GM19397 (cell line): ENCODE data around the gene RBFOX2.

Experiments
- ATAC-seq: cut with Tn5 transposase; IDR thresholded peaks from one replicate; pipeline ENCODE4 v1.9.1; 2021; ENCODE audit warnings: mild to moderate bottlenecking, moderate library complexity; ENCODE audit not compliant: unreplicated experiment

RBFOX2 gene

GRCh38 chr22:35873426-35873825 is 155.2 kb downstream of the RBFOX2 start:
- ATAC-seq, result no peak

GRCh38 chr22:35872451-35872850 is 156.2 kb downstream of the RBFOX2 start:
- ATAC-seq, result no peak

DNA sequence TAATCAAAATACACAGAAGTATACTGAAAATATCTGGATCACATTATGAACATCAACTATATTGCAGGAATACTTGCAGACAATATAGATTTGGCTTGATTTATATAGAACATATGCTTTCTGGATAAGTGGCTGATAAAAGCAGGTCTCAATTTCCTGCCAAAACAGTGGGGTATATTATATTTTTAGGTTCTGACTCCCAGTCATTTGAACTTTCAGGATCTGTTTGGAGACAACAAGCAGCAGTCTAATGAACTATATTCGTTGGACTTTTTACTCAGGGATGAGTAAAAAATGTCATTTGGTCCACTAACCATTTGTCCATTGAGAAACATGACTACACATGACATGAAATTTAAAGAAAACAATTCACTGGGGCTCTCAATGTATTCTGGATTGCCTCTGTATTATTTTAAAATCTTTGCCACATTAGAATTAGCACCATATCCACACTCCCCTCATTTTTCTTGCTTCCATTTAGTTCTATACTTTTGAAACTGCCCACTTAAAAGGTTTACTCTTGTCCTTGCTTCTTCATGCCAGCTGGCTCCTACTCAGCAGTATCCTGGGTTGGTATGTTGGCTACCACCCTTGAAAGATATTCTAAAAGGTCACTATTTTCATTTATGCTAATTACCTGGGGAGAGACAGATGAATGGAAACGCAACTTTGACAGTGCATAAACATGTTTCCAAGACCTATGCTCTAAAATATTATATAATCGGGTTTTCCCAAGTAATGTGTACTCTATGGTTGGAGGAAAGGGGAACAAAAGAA is 157.9 kb downstream of the RBFOX2 start:
- ATAC-seq, result no peak

DNA sequence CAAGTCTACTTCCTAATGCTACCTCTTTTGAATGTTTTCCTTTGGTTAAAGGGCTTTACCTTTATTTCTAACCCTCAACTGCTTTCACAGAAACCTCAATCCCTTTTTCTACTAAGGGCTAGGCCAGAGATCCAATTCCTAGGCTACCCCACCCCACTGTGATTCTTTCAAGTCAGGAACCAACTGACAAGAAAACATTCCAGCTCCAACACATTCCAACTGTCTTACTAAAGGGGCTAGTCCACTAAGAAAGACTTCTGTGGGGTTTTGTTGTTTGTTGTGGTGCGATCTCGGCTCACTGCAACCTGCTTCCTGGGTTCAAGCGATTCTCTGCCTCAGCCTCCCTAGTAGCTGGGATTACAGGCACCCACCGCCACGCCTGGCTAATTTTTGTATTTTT is 159.7 kb downstream of the RBFOX2 start:
- ATAC-seq, result no peak

DNA sequence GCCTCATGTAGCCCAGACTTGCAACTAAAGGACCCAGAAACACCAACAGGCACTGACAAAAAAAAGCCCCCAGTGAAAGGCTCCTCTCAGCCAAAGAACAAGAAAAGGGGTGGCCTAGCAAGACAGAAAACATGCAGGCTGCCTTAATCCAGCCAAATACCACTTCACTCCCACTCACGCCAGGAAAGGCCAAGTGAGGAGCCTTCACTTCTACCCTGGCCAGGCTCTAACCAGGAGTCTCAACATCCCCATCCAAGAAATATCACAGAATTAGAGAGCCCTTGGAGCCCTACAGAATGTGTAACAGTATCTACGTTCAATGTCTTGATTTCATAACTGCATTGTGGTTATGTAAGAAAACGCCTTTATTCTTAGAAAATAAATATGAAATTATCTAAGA is 162.0 kb downstream of the RBFOX2 start:
- no peak for ATAC-seq

- no peak for ATAC-seq
Observed at GRCh38 chr22:35864545-35865165, 164.0 kb downstream of the RBFOX2 start.

- no peak for ATAC-seq
Observed at GRCh38 chr22:35863432-35863831, 165.2 kb downstream of the RBFOX2 start.

GRCh38 chr22:35862697-35863096 is 165.9 kb downstream of the RBFOX2 start:
- no peak for ATAC-seq

DNA sequence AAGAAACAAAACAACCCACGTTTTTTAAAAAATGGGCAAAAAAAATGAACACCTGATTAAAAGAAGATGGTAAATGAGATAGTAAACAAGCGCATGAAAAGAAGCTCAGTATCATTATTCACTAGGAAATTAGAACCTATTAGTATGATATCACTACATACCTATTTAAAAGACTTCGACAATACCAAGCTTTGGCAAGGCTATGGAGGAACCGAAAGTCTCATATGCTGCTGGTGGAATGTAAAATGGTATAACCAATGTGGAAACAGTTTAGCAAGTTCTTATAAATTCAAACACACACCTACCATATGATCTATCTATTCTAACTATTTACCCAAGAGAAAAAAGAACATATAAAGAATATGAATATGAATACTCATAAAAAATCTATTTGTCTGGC is 167.2 kb downstream of the RBFOX2 start:
- ATAC-seq, result no peak

DNA sequence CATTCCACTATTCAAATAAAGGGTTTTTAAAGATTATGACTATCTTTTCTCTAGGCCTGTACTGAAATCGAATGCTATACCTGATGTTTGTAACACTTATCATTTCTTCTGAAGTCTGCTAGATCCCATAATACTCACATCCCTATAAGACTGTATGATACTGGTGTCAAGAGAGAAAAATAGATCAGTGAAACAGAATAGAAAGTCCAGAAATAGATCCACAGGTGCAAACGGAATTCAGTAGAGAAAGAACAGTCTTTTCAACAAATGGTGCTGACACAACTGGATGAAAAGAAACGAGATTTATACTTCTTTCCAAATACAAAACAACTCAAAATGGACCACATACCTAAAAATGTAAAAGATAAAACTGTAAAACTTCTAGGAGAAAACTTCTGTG is 167.8 kb downstream of the RBFOX2 start:
- ATAC-seq, result no peak

- ATAC-seq, result no peak
Observed at GRCh38 chr22:35860087-35860733, 168.4 kb downstream of the RBFOX2 start.

DNA sequence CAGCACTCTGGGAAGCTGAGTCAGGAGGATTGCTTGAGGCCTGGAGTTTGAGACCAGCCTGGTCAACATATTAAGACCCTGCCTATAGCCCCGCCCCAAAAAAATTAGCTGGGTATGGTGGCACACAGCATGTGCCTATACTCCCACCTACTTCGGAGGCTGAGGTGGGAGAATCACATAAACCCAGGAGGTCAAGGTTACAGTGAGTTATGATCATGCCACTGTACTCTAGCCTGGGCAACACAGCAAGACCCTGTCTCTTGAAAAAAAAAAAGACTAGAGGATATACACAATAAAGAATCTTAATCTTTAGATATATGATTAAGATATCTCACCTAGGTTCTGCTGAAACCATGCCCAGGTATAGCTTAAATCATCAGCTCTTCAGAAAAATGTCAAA is 174.3 kb downstream of the RBFOX2 start:
- ATAC-seq, result no peak

DNA sequence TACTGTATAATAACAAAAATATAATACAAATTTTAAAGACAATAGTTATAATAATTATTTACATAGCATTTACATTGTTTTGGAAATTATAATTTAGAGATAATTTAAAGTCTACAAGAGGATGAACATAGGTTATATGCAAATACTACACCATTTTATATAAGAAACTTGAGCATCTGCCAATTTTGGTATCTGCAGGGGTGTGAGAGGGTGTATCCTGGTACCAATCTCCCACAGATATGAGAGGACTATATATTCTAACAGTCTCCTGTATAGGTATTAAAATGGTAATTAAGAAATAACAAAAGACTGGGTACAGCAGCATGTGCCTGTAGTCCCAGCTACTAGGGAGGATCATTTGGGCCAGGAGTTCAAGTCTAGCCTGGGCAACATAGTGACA is 176.5 kb downstream of the RBFOX2 start:
- no peak for ATAC-seq

DNA sequence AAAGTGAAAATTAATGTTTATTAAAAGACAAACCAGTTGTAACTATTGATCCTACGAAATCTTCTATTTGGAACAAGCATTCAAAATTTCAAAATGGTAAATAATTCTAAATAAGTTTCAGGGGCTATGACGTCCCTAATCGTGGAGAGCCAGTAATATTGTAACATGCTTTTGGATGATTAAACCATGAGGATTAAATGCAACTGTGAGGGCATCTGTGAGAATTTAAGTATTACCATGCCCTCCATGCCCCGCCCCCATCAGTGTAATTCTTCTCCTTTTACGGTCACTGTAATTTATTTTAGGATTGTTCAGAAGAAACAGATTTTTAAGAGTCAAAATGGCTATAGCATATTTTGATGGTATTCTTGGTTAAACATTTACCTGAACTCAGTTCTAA is 177.8 kb downstream of the RBFOX2 start:
- ATAC-seq, result no peak

DNA sequence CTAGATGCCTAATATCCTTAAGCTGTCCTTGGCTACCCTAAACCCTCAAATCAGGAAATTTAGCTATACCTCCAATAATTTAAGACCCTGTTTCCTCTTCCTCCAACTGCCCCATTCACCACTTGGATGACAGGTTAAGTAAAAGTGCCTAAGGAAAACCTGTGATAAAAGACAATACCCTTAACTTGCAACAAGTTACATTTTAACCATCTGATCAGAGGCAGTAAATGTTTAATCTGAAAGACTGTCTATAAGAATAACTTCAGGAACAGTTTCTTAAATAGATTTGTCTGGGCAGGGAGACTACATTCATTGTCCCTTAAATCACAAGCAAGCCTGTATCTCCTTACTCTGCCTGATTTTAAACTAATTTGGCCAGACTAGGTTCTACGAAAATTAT is 181.8 kb downstream of the RBFOX2 start:
- ATAC-seq, result no peak

DNA sequence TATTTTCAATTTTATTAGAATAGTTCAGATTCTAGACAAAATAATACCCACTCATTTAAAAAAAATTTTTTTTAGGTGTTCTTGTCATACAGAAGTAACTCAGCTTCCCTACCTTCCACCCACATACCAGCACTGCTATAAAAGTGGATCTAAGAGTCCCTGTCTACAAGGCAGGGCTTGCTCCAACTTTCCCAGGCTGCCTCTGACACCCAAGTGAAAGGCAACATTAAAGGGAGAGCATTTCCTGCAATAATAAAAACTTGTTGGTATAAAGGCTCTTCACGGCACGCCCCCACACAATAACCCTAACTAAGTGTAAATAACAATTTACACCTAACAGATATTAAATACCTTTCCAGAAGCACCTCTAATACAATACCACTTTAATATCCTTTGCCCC is 183.7 kb downstream of the RBFOX2 start:
- ATAC-seq, result no peak

GRCh38 chr22:35842954-35843353 is 185.7 kb downstream of the RBFOX2 start:
- ATAC-seq, result no peak

DNA sequence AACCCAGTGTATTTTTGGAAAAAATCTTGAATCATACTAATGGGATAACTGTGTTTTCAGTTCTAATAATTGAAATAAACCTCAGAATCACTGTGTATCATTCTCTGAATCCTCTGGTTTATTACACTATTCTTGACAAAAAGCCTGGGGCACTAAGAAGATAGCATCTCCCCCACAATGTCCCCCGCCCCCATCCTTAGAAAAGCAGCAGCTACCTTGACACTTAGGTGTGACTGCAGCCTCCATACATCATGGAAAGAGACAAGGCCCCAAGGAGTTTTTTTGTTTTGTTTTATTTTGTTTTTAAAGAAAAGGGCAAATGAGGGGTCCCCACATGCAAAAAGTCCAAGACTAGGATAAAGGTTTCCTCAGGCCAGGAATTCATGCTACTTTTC is 186.1 kb downstream of the RBFOX2 start:
- ATAC-seq, result no peak

GRCh38 chr22:35841907-35842518 is 186.6 kb downstream of the RBFOX2 start:
- ATAC-seq, result no peak

DNA sequence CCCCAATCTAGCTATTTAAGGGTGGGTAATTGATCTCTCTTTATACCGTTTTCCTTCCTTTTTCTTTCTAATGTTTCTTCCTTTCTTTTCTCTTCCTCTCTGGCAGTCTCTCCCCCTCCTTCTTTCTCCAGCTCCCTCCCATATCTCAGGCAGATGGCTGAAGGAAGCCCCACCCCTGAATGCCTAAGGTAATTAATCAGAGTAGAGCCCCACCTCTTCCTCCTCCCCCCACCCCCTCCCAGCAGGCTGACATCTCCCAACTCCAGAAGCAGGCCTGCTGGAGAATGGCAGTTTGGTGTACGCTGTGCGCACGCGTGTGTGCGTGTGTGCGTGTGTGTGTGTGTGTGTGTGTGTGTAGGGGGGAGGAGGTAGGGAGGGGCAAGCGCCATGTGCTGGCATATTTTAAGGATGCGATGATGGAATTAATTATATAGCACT is 188.3 kb downstream of the RBFOX2 start:
- no peak for ATAC-seq

DNA sequence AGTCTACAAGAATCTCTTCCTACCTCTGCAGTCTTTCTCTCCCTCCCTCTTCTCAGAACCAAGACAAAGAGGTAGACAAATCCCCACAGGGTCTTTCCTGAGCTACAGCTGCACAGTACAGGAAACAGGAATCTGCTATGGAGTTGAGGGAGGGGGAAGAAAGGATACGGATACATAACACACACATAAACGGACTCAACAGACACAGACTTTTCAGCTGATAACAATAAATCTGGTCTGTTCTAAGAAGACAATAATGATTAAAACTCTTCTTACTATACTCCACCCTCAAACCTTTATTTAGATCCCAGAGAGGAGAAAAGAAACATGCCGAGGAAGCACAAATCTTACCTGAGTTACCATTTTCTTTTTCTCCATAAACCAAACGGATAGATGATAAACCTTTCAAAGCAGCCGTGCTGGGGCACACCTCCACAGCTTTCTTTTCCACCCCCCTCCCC is 188.8 kb downstream of the RBFOX2 start:
- ATAC-seq, result no peak
